ENCODE results near the gene VIPR2.

GRCh38 chr7:159179241-159179640 is 34.6 kb upstream of the VIPR2 start:
- TF ChIP-seq CTCF (conservative IDR thresholded peaks at IDR 0.05; ENCODE audit: low read depth in 2 of 2), result no peak
- no peak for TF ChIP-seq EZH2 (IDR thresholded peaks at IDR 0.05; ENCODE audit: low read depth, unreplicated experiment)

All from GM23338 (cell line).